Nephron progenitor cell (in vitro differentiated cells): ENCODE data around the gene OR1J4.

Experiments
- DNase-seq: peaks from one replicate; pipeline ENCODE4 v3.0.0; 2021
- H3K27ac Mint-ChIP-seq: 2 replicates; pipeline ENCODE4 v1.8.0; 2021; ENCODE audit warnings: mild to moderate bottlenecking, moderate library complexity, mixed read lengths
- H3K27me3 Mint-ChIP-seq: 2 replicates; pipeline ENCODE4 v1.8.0; 2021; ENCODE audit warnings: mild to moderate bottlenecking, low read depth, mixed read lengths; ENCODE audit not compliant: poor library complexity
- H3K36me3 Mint-ChIP-seq: 2 replicates; pipeline ENCODE4 v1.8.0; 2021; ENCODE audit warnings: low read depth, mixed read lengths
- H3K4me1 Mint-ChIP-seq: 2 replicates; pipeline ENCODE4 v1.8.0; 2021; ENCODE audit warnings: mixed read lengths
- H3K4me3 Mint-ChIP-seq: 2 replicates; pipeline ENCODE4 v1.8.0; 2021; ENCODE audit warnings: mild to moderate bottlenecking, moderate library complexity, mixed read lengths
- H3K9me3 Mint-ChIP-seq: 2 replicates; pipeline ENCODE4 v1.8.0; 2021; ENCODE audit warnings: mild to moderate bottlenecking, moderate library complexity, mixed read lengths
- CTCF ChIP-seq: fragments of 200-600 bp; sonication (generic); IDR thresholded peaks from 2 replicates; pipeline ENCODE4 v1.5.0; 2021; ENCODE audit warnings: antibody characterized with exemption

The OR1J4 gene

GRCh38 chr9:122518841-122519240, at the start of gene OR1J4:
TSS of gene OR1J4 (plus strand) at chr9:122519141. CDS start at chr9:122519141, 0 bp downstream.
- H3K27me3 Mint-ChIP-seq = no peaks in the 10 kb centered on the region
- H3K4me1 Mint-ChIP-seq = no peaks in the 10 kb centered on the region
- peaks cover 30% of the 10 kb centered on the region for H3K9me3 Mint-ChIP-seq
- no peak within 1 kb of the TSS for H3K4me3 Mint-ChIP-seq
- no peak for TF ChIP-seq CTCF
- no peaks in the 10 kb centered on the region for H3K36me3 Mint-ChIP-seq
- DNase-seq = no peak
- no peak within 1 kb of the TSS for H3K27ac Mint-ChIP-seq

- no peak overlapping the region for H3K4me3 Mint-ChIP-seq
Measured at GRCh38 chr9:122474561-122474960, 44.4 kb upstream of the OR1J4 start.

GRCh38 chr9:122475717-122476116, 43.2 kb upstream of the OR1J4 start:
- no peak overlapping the region for H3K4me3 Mint-ChIP-seq
- H3K27me3 Mint-ChIP-seq = peaks cover 5% of the 10 kb centered on the region
- no peaks in the 10 kb centered on the region for H3K4me1 Mint-ChIP-seq
- no peak overlapping the region for H3K27ac Mint-ChIP-seq
- H3K36me3 Mint-ChIP-seq = no peaks in the 10 kb centered on the region
- TF ChIP-seq CTCF = no peak
- DNase-seq = no peak
- peaks cover 6% of the 10 kb centered on the region for H3K9me3 Mint-ChIP-seq

More at GRCh38 chr9:122474561-122474960, 44.4 kb upstream of the OR1J4 start:
- no peak for TF ChIP-seq CTCF
- Mint-ChIP-seq H3K4me1 (no peaks in the 10 kb centered on the region), H3K27ac (no peak overlapping the region), H3K9me3 (peaks cover 10% of the 10 kb centered on the region), H3K36me3 (no peaks in the 10 kb centered on the region), H3K27me3 (peaks cover 5% of the 10 kb centered on the region)
- no peak for DNase-seq

GRCh38 chr9:122477346-122477745, 41.6 kb upstream of the OR1J4 start:
- TF ChIP-seq CTCF = no peak
- Mint-ChIP-seq H3K9me3 (peaks cover 5% of the 10 kb centered on the region), H3K27ac (no peak overlapping the region), H3K4me1 (no peaks in the 10 kb centered on the region), H3K36me3 (no peaks in the 10 kb centered on the region), H3K4me3 (no peak overlapping the region), H3K27me3 (peaks cover 5% of the 10 kb centered on the region)
- DNase-seq = no peak

- DNase-seq = no peak
- no peaks in the 10 kb centered on the region for H3K36me3 Mint-ChIP-seq
- peaks cover 9% of the 10 kb centered on the region for H3K9me3 Mint-ChIP-seq
- no peak within 1 kb of the TSS for H3K27ac Mint-ChIP-seq
- TF ChIP-seq CTCF = no peak
- no peak within 1 kb of the TSS for H3K4me3 Mint-ChIP-seq
- H3K4me1 Mint-ChIP-seq = no peaks in the 10 kb centered on the region
- peaks cover 5% of the 10 kb centered on the region for H3K27me3 Mint-ChIP-seq
Measured at GRCh38 chr9:122477826-122478225, 41.1 kb upstream of the OR1J4 start, which contains the start of gene OR1J1. TSS of gene OR1J1 (minus strand) at chr9:122477926. CDS start at chr9:122477926, 0 bp downstream.

GRCh38 chr9:122479062-122479461, 39.9 kb upstream of the OR1J4 start:
- DNase-seq = no peak
- Mint-ChIP-seq H3K9me3 (peaks cover 9% of the 10 kb centered on the region), H3K27ac (no peak overlapping the region), H3K27me3 (peaks cover 5% of the 10 kb centered on the region), H3K4me1 (no peaks in the 10 kb centered on the region), H3K36me3 (no peaks in the 10 kb centered on the region), H3K4me3 (no peak overlapping the region)
- no peak for TF ChIP-seq CTCF
